KMS-11 (cell line): ENCODE results near the gene PAPPA.

ENCODE experiments used
- H2AFZ ChIP-seq: fragments of 200-600 bp; sonication (generic); 2 replicates; pipeline ENCODE4 v1.6.1; 2016; ENCODE audit warnings: antibody characterized with exemption, mixed run types, low read depth
- H3K27ac ChIP-seq: fragments of 200-600 bp; sonication (generic); 2 replicates; pipeline ENCODE4 v1.6.1; 2016; ENCODE audit warnings: mild to moderate bottlenecking, mixed run types
- H3K27me3 ChIP-seq: fragments of 200-600 bp; sonication (generic); 2 replicates; pipeline ENCODE4 v1.6.1; 2017; ENCODE audit warnings: mild to moderate bottlenecking, low read depth, mixed run types, moderate library complexity; ENCODE audit not compliant: insufficient read depth
- H3K36me3 ChIP-seq: fragments of 200-600 bp; sonication (generic); 2 replicates; pipeline ENCODE4 v1.6.1; 2017; ENCODE audit warnings: mild to moderate bottlenecking, mixed run types; ENCODE audit not compliant: insufficient read depth
- H3K4me1 ChIP-seq: fragments of 200-600 bp; sonication (generic); 2 replicates; pipeline ENCODE4 v1.6.1; 2016; ENCODE audit warnings: mild to moderate bottlenecking, low read depth, mixed run types; ENCODE audit not compliant: poor library complexity, severe bottlenecking
- H3K4me2 ChIP-seq: fragments of 200-600 bp; sonication (generic); 2 replicates; pipeline ENCODE4 v1.7.0; 2016; ENCODE audit warnings: mild to moderate bottlenecking, mixed run types
- H3K4me3 ChIP-seq: fragments of 200-600 bp; sonication (generic); IDR thresholded peaks from 2 replicates; pipeline ENCODE4 v1.6.1; 2017; ENCODE audit warnings: low read depth, low read length, mixed read lengths; ENCODE audit not compliant: insufficient read depth
- H3K79me2 ChIP-seq: fragments of 200-600 bp; sonication (generic); 2 replicates; pipeline ENCODE4 v1.6.1; 2016; ENCODE audit warnings: low read depth, mixed run types; ENCODE audit not compliant: insufficient read depth
- H3K9ac ChIP-seq: fragments of 200-600 bp; sonication (generic); 2 replicates; pipeline ENCODE4 v1.6.1; 2016; ENCODE audit warnings: mild to moderate bottlenecking, mixed run types
- H4K20me1 ChIP-seq: fragments of 200-600 bp; sonication (generic); 2 replicates; pipeline ENCODE4 v1.6.1; 2016; ENCODE audit warnings: mild to moderate bottlenecking, mixed run types; ENCODE audit not compliant: insufficient read depth
- TF ChIP-seq, protein P1 (sequence below): fragments of 200-600 bp; sonication (generic); conservative IDR thresholded peaks from 2 replicates; pipeline ENCODE4 v1.6.1; 2017; ENCODE audit warnings: low read depth, mild to moderate bottlenecking, antibody characterized with exemption, low read length, moderate library complexity, mixed read lengths

Gene PAPPA

DNA sequence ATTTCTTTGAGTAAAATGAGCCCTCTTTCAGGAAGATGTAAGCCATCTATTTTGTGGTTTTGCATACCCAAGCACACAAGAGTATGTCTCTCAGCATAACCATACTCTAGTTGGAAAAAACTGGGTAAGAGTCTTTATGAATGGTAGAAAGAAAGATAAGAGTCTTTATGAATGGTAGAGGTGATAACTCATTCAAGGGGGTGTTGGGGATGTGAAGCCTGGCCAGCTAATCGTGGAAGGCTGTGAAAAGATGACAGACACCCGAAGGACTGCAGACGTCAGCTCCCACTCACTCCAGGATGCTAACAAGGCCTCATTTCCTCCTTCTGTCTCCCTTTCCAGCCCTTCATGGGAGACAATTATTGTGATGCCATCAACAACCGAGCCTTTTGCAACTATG is 228.5 kb downstream of the PAPPA start:
- Histone ChIP-seq H2AFZ (no peak overlapping the region), H3K27ac (no peak overlapping the region), H4K20me1 (no peaks in the 10 kb centered on the region), H3K4me1 (no peaks in the 10 kb centered on the region), H3K4me3 (no peak overlapping the region), H3K27me3 (no peaks in the 10 kb centered on the region), H3K4me2 (no peak overlapping the region), H3K36me3 (no peaks in the 10 kb centered on the region), H3K9ac (no peak overlapping the region), H3K79me2 (no peaks in the 10 kb centered on the region)
- TF ChIP-seq, protein P1, sequence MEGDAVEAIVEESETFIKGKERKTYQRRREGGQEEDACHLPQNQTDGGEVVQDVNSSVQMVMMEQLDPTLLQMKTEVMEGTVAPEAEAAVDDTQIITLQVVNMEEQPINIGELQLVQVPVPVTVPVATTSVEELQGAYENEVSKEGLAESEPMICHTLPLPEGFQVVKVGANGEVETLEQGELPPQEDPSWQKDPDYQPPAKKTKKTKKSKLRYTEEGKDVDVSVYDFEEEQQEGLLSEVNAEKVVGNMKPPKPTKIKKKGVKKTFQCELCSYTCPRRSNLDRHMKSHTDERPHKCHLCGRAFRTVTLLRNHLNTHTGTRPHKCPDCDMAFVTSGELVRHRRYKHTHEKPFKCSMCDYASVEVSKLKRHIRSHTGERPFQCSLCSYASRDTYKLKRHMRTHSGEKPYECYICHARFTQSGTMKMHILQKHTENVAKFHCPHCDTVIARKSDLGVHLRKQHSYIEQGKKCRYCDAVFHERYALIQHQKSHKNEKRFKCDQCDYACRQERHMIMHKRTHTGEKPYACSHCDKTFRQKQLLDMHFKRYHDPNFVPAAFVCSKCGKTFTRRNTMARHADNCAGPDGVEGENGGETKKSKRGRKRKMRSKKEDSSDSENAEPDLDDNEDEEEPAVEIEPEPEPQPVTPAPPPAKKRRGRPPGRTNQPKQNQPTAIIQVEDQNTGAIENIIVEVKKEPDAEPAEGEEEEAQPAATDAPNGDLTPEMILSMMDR = no peak

DNA sequence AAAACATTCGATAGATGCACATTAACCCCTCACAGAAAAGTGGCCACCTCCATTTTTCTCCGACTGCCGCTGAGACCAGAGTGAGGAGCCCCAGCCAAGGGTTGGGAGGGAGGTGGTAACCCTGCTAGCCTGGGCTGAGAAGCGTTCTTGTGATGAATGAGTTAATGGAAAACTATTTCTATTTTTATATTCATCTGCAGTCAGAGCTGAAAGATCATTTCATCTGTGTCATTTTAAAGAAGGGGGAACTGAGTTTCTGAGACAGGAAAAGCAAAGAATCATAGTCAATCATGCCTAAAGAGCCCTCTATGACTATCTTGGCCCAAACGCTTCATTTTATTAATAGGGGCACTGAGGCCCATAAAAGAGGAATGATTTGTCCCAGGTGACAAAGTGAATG is 229.5 kb downstream of the PAPPA start:
- Histone ChIP-seq H3K4me3 (no peak overlapping the region), H3K4me2 (no peak overlapping the region), H3K9ac (no peak overlapping the region), H4K20me1 (no peaks in the 10 kb centered on the region), H3K27me3 (no peaks in the 10 kb centered on the region), H3K4me1 (no peaks in the 10 kb centered on the region), H2AFZ (no peak overlapping the region), H3K79me2 (no peaks in the 10 kb centered on the region), H3K36me3 (no peaks in the 10 kb centered on the region), H3K27ac (no peak overlapping the region)
- TF ChIP-seq, protein P1 = no peak

DNA sequence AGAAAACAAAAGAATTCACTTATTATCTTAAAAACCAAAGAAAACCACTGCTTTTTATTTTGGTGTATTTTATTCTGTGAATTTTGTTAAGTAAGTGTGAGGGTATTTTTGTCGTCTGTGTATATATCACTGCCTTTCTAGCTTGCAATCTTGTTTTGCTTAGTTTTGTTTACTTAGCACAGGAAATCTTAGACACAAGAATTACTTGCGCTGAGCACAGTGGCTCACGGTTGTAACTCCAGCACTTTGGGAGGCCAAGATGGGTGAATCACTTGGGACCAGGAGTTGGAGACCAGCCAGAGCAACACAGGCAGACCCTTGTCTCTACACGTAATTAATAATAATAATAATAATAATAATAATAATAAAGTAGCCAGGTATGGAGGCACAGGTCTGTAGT is 230.3 kb downstream of the PAPPA start:
- Histone ChIP-seq H3K27me3 (no peaks in the 10 kb centered on the region), H3K27ac (no peak overlapping the region), H3K79me2 (no peaks in the 10 kb centered on the region), H2AFZ (no peak overlapping the region), H3K36me3 (no peaks in the 10 kb centered on the region), H3K4me1 (no peaks in the 10 kb centered on the region), H3K4me2 (no peak overlapping the region), H4K20me1 (no peaks in the 10 kb centered on the region), H3K9ac (no peak overlapping the region), H3K4me3 (no peak overlapping the region)
- TF ChIP-seq, protein P1 = no peak

DNA sequence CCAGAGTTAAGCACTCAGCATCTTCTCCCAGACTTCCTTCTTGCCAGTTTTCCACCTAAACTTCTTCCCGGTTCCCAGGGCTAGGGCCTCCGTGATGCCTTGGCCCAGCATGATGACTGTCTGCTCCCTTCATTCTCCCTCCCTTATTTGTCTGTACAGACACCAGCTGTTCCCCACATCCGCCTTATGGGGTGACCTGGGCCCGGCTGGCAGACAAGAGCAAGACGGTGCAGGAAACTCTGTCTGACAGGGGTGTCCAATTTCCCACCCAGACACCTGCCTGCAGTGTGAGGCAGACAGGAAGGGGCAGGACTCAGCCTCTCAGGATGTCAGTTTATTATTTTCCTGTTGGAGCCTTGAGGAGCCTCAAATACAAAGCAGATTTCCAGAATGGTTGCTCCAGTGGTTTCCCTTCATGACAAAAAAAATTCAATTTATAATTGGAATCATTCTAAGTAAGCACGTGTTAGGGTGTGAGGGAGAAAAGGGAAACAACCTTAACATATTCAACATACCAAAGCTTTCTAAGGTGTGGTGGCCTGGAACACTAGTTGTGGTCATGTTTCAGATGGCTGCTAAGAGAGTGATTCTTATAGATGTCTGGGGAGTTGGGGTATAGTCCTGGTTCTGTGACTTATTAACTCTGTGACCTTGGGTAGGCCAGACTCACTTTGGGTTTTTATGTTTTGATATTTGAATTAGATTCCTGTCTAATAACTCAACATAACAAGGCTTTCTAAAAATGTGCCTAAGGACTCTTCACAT is 234.5 kb downstream of the PAPPA start:
- H3K4me2 ChIP-seq = no peak overlapping the region
- TF ChIP-seq, protein P1 = no peak
- no peaks in the 10 kb centered on the region for H4K20me1 ChIP-seq
- no peaks in the 10 kb centered on the region for H3K27me3 ChIP-seq
- H3K27ac ChIP-seq = no peak overlapping the region
- no peak overlapping the region for H3K4me3 ChIP-seq
- H3K36me3 ChIP-seq = no peaks in the 10 kb centered on the region
- H3K79me2 ChIP-seq = no peaks in the 10 kb centered on the region
- no peak overlapping the region for H3K9ac ChIP-seq
- no peaks in the 10 kb centered on the region for H3K4me1 ChIP-seq
- H2AFZ ChIP-seq = no peak overlapping the region
